ENCODE results near the gene NPY4R.
"Not testable (repeated sequence)": the region's sequence is repeated elsewhere in the genome, so short reads cannot be mapped to it uniquely, and the experiment has no call there.

NPY4R gene

DNA sequence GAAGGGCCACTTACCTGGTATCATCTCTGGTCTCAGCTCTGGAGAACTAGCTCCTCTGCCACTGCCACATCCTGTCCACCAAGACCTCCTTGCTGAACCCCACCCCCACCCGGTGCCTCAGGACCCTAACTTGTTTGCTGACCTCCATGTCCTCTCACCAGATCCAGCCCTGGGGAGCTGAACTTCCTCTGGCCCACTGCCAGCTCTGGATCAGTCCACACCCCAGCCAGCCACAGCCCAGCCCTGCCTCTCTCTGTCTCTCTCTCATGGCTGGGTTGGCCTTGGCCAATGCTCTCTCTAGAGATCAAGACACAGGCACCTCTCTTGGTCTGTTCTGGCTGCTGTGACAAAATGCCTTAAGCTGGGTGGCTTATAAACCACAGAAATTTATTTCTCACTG is 14.4 kb downstream of the NPY4R start:
- DNase-seq, result not testable (repeated sequence)

DNA sequence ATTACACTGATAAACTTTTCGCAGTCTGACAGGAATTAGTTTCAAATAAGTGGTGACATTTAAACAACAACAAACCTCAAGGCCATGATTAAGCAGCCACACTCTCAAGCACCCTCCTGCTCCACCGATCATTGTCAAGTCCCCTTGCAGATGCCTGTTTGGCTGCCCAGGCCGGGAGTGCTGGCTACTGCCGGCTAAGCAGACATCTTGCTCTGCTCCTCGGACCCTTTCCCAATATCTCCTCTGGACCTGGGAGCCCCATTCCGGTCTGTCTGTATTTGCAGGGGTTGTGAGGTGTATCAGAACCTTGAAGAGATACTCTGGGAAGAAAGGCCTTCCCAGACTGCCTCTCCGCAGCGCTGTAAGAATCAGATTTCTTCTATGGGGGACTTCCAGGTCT is 14.9 kb downstream of the NPY4R start:
- DNase-seq, result peak; percentile 30

DNA sequence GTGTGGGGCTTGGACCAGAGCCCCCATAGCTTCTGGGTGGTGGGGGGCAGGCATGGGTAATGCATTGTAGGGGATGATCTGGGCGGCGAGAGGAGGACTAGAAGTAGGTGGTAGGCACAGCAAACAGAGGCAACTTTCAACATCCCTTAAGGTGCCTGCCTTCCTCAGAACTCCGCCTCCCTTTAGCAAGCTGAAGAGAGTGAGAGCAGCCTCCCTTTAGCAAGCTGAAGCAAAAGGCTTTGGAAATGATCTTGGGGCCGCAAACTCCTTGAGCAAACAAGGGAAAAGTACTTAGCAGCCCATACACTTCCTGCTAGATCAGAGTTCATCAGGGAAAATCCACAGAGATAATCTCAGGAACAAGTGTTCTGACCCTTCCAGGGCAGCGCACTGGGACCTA is 18.3 kb downstream of the NPY4R start:
- peak; percentile 13 for DNase-seq

DNA sequence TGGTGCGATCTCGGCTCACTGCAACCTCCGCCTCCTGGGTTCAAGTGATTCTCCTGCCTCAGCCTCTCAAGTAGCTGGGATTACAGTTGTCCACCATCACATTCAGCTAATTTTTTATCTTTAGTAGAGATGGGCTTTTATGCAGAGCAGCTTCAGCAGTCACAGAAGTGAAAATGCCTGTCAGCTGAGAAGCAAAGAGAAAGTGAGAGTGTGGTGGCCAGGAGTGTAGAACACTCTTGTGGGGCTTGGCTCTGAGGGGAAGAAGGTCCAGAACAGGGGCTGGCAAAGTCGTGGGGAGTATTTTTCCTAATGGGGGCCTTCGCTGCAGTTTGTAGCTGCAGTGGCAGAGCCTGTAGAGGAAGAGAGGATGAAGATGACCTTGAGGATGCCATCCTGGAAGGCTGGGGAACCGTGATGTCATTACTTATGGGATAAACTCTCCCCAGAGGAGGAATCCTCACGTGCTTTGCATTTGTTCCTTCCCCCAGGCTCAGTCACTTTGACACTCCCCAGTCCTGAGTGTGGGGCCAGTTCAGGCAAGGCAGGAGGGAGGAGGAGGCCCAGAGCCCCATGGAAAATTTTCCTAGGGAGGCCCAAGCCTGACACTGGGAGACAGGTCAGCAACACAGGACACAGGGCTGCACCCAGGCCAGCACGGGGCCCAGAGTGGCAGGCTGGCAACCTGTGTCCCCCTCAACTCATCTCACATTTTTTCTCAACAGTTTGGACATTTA is 20.2 kb downstream of the NPY4R start:
- peak; percentile 7 for DNase-seq

DNA sequence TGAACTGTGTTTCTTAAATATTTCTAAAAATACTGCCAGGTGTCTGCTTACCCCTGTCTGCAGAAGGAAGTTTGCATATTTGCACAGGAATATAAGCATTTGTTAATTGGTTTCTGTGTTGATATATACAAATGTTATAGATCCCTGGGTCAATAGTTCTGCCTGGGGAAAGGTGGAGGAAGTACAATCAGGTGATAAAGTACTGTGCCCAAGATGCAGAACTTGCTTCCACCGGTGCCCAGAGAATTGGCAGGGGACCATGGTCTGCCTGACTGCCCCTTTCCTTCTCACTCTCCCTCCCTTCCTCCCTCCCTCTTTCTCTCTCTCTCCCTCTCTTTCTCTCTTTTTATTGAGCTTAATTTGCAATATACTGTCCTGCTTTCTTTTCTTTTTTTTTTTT is 22.3 kb downstream of the NPY4R start:
- not testable (repeated sequence) for DNase-seq

DNA sequence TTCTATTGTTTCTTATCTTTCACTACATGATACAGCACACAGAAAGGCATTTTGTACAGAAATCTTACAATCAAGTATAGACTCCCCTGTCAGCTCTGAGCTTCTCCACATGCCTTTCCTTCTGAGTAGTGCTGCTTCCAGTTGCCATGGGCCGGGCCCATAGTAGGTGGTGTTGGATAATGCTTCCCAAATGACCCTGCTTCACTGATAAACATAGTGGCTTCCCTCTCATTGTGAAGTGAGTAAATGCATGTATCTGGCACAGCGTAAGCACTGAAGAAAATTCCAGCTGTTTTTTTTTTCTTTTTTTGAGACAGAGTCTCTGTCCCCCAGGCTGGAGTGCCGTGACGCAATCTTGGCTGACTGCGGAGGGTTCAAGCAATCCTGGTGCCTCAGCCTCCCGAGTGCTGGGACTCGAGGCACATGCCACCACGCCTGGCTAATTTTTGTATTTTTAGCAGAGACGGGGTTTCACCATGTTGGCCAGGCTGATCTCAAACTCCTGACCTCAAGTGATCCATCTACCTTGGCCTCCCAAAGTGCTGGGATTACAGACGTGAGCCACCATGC is 23.0 kb downstream of the NPY4R start:
- DNase-seq, result peak; percentile 20

DNA sequence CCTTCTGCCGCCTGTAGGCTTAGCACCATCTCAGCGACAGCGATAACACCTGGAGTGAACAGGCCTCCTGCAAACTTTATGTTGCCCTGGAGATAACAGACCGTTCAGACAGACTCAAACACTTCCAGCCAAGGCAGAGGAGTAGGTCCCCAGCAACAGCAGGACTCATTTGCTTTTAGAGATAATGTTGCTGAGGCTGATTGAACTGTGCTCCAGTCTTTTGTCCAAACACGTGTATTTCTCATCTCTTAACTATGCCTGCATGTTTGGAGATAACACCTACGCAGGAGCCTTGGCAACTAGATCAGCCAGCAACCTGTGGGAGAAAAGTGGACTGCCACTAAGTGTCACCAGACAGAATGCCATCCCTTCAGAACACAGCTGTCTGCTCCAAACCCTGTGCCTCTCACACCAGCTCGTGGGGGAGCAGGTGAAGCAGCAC is 23.9 kb downstream of the NPY4R start:
- peak; percentile 22 for DNase-seq

DNA sequence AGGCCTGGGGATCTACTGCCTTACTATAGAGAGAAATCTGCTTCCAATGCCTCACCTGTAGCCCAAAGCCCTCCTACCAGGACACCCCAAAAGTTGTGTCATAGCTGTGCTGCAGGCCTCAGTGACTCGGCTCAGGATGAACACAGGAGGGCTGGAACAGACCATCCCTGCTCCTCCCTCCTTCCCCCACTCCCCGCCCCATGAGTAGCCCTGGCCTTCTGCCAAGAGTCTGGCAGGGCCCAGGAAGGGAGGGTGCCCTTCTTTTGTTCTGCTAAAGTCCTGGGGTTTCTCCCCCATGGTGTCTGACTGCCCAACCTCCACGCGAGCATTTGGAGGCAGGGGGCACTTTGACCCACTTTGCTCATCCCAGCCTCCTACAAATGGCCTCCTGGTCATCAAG is 24.8 kb downstream of the NPY4R start:
- not testable (repeated sequence) for DNase-seq

DNA sequence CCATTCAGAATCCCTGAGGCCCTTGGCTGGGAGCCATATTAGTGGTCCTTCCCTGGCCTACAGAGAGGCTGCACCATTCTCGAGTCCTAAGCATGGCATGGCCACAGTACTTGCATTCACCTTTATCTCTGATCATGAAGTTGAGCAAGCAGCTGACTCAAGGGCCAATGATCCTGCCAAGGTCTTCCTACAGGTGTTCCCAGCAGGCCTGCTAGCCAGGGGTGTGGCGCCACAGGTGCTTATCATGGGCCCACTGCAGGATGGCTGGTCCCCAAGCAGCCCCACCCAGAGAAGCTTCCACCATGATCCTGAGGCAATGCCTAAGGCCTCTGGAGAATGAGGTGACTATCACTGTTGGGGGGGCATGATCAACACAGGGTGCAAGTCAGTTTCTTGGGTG is 42.2 kb downstream of the NPY4R start:
- not testable (repeated sequence) for DNase-seq

DNA sequence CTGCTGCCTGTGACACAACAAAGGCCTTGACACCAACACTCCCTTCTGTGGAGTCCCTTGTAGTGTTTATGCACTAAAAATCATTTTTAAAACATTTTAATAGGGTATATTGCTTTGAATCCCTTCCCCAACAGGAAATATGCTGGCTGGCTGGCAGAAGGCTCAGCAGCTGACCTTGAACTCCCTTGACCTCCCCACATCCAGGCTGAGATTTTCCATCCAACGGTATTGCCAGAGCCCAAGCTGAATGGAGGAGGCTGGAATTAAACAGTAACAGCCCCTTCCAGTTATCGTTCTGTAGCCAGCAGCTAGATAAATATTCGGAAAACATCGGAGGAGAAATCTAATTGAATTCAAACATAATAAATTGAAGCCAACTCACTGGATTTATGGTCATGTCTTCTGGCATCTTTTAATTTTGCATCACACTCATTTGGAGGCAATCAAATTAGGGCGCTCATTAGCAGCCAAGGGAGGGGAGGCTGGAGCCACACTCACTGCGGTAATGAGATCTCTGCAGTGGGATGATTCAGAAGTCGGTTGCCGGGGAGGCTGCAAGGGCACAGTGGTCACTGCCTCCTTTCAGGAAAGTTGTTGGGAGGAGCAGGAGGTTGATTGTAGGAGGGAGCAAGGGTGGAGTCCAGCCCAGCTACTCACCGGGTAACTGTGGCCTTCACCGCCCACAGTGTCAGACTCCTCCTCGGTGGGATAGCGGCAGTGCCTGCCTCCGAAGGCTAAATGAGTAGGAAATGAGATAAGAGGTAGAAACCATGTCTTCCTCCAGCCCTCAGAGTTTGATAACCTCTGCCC is 46.0 kb downstream of the NPY4R start:
- DNase-seq, result not testable (repeated sequence)

DNA sequence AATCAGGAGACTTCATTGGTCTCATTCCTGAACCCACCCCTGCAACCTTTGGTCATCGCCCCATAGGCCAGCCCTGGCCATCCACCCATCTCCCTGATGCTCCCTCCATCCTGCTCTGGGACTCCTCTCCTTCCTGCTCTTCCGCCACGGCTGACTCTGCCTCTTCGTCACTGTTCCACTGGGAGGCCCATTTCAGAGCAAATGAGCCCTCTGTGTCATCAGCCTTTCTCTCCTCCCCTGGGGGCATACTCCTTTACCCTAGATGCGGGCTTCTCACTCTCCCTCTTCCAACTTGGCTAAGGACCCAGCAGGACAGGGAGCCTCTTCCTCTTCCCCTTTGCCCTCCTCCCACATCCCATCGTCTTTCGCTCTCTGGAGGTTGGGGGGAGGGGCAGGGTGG is 47.5 kb downstream of the NPY4R start:
- not testable (repeated sequence) for DNase-seq

DNA sequence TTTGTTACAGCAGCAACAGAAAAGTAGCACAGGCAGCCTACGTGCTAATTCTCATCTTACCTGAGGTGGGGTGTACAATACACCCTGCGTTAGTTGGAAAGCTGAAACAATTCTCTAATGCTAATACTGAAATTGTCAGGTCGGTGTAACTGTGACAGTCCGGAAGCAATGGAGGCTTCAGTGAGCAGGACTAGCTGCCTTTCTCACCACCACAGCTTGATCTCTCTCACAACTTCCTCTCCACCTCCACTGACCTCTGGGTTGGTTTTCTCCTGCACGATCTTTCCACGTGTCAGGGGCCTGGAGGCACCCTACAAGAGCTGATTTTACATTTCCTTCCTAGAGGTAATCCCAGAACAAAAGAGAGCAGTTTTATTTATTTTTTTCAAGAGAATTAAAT is 50.5 kb downstream of the NPY4R start:
- DNase-seq, result not testable (repeated sequence)

DNA sequence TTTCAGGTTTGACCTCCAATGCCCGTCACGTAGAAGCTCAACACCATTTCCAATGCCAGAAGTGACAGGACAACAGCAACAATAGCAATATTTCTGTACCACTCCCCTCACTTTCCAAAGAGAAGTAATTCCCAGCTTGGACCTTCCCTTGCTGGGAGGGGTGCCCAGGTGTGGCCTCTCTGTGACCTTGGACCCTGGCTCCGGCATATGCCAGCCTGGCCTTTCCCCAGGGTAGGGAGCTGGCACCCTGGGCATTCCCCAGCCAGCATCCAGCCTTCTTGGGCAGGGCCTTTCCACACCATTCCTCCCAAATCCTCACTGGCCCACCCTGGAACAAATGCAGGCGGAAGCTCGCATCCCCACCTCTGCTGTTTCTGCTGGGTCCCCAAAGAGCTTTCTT is 53.1 kb downstream of the NPY4R start:
- DNase-seq, result not testable (repeated sequence)

DNA sequence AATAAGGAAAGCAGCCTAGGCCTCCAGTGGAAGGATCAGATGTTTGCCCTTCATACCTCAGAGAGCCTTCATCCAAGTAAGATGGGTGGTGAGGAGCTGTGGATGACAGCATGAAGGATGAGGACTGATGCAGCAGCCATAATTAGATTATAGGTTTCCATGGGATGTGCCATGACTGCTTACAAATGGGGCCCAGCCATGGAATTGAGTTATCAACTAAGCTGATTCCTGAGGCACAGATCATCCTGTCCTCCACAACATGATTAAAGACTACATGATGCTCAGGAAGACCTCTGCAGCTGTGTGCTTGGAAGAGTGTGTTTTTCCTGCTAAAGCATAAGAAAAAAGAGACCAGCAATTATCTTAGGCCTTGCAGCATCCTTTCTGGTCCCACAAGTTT is 54.6 kb downstream of the NPY4R start:
- not testable (repeated sequence) for DNase-seq
